HepG2 (cell line): Measurements from ENCODE around the gene CCDC97. TPM values are rescaled to one million over a fixed set of nuclear protein-coding genes. Genes with fewer than 3 reads are reported as not detected.

Experiments
- KLF6 ChIP-seq: IDR thresholded peaks from 2 replicates; pipeline ENCODE4 v1.8.0; 2016; ENCODE audit warnings: missing biosample characterization, missing genetic modification reagents
- ZBTB38 ChIP-seq: sonication (generic); formaldehyde crosslinking; IDR thresholded peaks from 2 replicates; pipeline ENCODE4 v1.5.1; 2020; ENCODE audit warnings: mild to moderate bottlenecking, missing genetic modification reagents
- ZBTB40 ChIP-seq, 2 experiments: fragments of 450-650 bp in 1 of 2; sonication (generic) in 1 of 2; formaldehyde crosslinking in 1 of 2; IDR thresholded peaks; 2 replicates each; pipeline versions ENCODE4 v1.6.1 to v1.8.0; 2016 to 2022; ENCODE audit warnings: antibody characterized with exemption in 1 of 2, mild to moderate bottlenecking in 1 of 2, missing genetic modification reagents in 1 of 2
- ZFP1 ChIP-seq: IDR thresholded peaks from 2 replicates; pipeline ENCODE4 v1.6.1; 2016
- ZNF672 ChIP-seq: sonication (generic); formaldehyde crosslinking; IDR thresholded peaks from 2 replicates; pipeline ENCODE4 v1.8.1; 2022; ENCODE audit warnings: missing genetic modification reagents
- polyA plus RNA-seq, 8 experiments: library from polyadenylated mRNA; depleted of rRNA in 3 of 8; stranded (reverse) in 7 of 8; unstranded in 1 of 8; fragments of >200 nt; fragmentation: Illumina TruSeq in 4 of 8; extraction: Trizol in 4 of 8; gene quantifications; 2 replicates each; pipeline versions ENCODE4 v1.2.1 to v1.2.3, GENCODE V29; 2011 to 2016; ENCODE audit warnings: low read depth in 4 of 8, missing spikeins in 1 of 8, mixed read lengths in 1 of 8; ENCODE audit not compliant: insufficient read depth in 1 of 8
- total RNA-seq, 5 experiments: library from RNA; depleted of rRNA; stranded (reverse); fragments of >200 nt; fragmentation: Illumina TruSeq; extraction: Trizol; gene quantifications; 2 replicates each; pipeline ENCODE4 v1.2.3, GENCODE V29; 2016; ENCODE audit warnings: low read depth in 1 of 5

CCDC97 gene
- total and polyA plus RNA-seq, 2 of the 13 experiments (the other 11 are each of a cell fraction or from before 2014, with no cell fraction given): 6.2 to 7.3 TPM

GRCh38 chr19:41363371-41363752, 53.4 kb downstream of the CCDC97 start (continued):
- TF ChIP-seq ZBTB40 (IDR thresholded peaks at IDR 0.05): no peak
- 0 out of 2 replicates have a peak, but pooled peaks have one; percentile 6 for TF ChIP-seq ZBTB40 (CRISPR knock-in tag; IDR thresholded peaks at IDR 0.05)
- peak; percentile 2; the same call in 1 of the 2 replicates for TF ChIP-seq KLF6 (CRISPR knock-in tag)
- TF ChIP-seq ZNF672: no peak
- TF ChIP-seq ZFP1: no peak
- peak; percentile 38; the same call in 1 of the 2 replicates for TF ChIP-seq ZBTB38
